GM21529 (cell line): Measurements from ENCODE around the gene MKLN1.
"Not testable (repeated sequence)": the region's sequence is repeated elsewhere in the genome, so short reads cannot be mapped to it uniquely, and the experiment has no call there.

ENCODE experiments used
- ATAC-seq: cut with Tn5 transposase; IDR thresholded peaks from one replicate; pipeline ENCODE4 v1.9.1; 2021; ENCODE audit not compliant: unreplicated experiment

MKLN1 gene

GRCh38 chr7:131513245-131514061, 185.8 kb downstream of the MKLN1 start:
- ATAC-seq: peak; percentile 93

GRCh38 chr7:131515471-131515870, 187.8 kb downstream of the MKLN1 start:
- ATAC-seq: not testable (repeated sequence)

- no peak for ATAC-seq
Measured at GRCh38 chr7:131517218-131517923, 189.7 kb downstream of the MKLN1 start.

DNA sequence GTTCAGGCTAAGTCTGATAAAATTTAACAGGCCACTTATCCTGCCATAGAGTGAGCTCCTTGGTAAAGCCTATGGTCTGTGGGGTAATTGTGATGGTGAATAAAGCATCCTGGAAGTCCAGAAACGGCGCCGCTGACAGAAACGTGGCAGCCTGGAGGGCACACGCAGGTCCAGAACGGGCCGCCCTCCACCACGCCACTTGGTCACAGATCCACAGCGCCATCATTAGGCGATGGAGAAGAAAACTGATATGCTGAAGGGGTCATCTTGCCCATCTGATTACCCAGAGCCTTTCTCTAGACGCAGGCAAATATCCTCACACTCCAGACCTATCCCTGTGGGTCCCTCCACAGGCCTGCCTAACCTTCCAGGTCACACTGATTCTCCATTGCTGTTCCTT, 190.9 kb downstream of the MKLN1 start:
- no peak for ATAC-seq

- ATAC-seq: no peak
Measured at GRCh38 chr7:131521651-131522163, 194.0 kb downstream of the MKLN1 start.

DNA sequence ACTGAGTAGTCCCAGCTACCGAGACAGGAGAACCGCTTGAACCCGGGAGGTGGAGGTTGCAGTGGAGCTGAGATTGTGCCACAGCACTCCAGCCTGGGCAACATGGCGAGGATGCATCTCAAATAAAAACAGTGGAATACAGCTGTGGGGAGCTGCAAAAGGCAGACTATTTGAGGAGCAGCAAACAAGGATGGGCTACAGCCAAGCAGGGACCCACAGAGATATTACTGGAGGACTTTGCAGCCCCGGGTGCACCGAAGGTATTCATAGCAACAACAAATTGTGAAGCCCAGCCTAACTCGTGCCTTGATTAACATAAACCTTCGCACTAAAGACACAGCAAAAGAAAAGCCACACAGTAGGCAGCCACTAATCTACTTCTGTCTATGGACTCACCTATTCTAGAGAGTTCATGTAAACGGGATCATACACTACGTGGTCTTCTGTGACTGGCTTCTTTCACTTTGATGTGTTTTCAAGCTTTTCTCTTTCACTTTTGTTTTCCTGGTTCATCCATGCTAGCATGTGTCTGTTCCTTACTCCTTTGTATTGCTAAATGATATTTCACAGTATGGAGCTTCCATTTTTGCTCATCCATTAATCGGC, 194.8 kb downstream of the MKLN1 start:
- no peak for ATAC-seq

DNA sequence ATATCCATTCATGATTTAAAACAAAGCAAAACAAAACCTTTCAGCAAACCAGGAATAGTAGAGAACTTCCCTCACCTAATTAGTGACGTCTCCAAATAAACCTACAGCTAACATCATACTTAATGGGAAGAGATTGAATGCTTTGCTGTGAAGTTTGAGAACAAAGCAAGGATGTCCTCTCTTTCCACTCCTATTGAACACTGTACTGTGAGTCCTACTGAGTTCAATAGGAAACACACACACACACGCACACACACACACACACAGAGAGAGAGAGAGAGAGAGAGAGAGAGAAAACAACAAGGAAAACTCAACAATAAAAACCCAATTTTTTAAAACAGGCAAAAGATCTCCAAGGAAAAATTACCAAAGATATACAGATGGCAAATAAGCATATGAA, 196.4 kb downstream of the MKLN1 start:
- no peak for ATAC-seq

GRCh38 chr7:131524703-131525102, 197.0 kb downstream of the MKLN1 start:
- ATAC-seq: no peak

- no peak for ATAC-seq
Measured at GRCh38 chr7:131525820-131526219, 198.1 kb downstream of the MKLN1 start.

DNA sequence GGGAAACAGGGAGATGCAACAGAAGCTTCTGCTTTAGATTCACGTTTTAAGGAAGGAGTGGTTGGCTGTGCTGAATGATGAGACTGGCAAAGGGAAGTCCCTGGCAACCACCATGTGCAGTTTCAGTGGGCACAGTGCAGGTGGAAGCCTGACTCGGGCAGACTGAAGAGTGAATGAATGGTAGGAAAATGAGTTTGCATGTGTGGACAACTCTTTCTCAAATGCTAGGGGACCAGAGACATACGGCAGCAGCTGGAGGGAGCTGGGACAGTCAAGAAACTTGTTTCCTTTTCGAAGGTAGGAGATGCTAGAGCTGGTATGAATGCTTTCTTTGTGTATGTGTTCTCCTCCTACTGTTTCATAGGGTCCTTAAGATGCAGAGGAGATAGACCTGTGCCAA, 199.8 kb downstream of the MKLN1 start:
- no peak for ATAC-seq

- no peak for ATAC-seq
Measured at GRCh38 chr7:131529179-131529578, 201.5 kb downstream of the MKLN1 start.

- no peak for ATAC-seq
Measured at GRCh38 chr7:131529617-131530016, 201.9 kb downstream of the MKLN1 start.

- no peak for ATAC-seq
Measured at GRCh38 chr7:131530137-131530536, 202.5 kb downstream of the MKLN1 start.

GRCh38 chr7:131532570-131533091, 205.0 kb downstream of the MKLN1 start:
- no peak for ATAC-seq

- no peak for ATAC-seq
Measured at GRCh38 chr7:131533151-131533559, 205.5 kb downstream of the MKLN1 start.

GRCh38 chr7:131533566-131534561, 206.2 kb downstream of the MKLN1 start:
- ATAC-seq: no peak

- ATAC-seq: no peak
Measured at GRCh38 chr7:131536361-131536849, 208.7 kb downstream of the MKLN1 start.

DNA sequence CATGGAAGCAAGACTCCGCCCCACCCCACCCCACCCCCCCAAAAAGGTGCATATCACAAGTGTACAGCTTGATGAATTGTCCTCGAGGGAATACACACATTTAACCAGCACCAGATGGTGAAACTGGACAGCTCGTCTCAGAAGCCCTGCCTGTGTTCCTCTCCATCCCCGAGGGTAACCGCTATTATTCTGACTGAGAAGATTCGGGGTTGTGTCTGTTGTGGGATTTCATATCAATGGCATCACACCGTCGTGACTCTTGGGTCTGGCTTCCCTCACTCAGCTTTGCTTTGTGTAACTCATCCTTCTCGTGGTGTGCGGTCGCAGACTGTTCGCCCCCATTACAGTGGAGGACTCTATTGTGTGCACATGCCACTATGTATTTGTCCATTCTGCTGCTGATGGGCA, 209.9 kb downstream of the MKLN1 start:
- ATAC-seq: no peak

DNA sequence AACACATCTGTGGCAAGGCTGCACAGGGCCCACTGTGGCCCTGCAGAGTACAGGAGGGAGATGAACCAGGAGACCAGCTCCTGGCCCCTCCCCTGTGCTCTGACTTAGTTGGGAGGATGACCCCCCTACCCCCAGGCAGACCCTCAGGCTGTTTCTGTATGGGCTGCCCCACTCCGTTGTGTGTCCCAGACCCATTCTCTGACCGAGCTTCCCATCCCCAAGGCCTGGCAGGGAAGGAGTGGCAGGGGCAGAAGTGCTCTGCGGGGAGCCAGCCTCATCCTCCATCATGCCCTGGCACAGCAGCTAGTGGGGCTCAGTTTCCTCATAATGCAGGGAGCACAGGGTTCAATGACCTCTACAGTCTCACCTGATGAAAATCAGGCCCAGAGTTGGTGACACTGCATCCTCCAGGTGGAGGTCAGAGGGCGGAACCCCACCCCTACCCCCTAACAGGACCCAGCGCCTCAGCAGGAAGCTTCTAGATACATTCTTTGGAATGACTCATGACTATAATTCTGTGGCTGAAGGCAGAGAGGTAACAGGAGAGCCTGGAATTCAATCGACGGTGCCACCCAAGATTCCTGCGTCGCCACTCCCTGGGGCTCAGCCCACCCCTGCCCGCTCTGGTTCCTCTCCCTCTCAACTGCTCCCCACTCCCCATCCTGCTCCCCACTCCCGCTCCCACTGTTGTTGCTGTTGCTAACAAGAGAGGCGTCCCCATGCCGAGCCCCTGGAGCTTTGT, 210.6 kb downstream of the MKLN1 start:
- ATAC-seq: no peak
